ENCODE results near the gene PPP1R37. TPM values are rescaled to one million over a fixed set of nuclear protein-coding genes. Genes with fewer than 3 reads are reported as not detected.

Gene PPP1R37
- total and polyA plus RNA-seq, 2 donors (not counting 1 experiment from before 2014, with no cell fraction given) = 11.3 to 36.0 TPM

- H4K20me1 ChIP-seq (ENCODE audit: control insufficient read depth, extremely low read depth, insufficient read depth, low read length) = no peaks in the 10 kb centered on the region
- H3K79me2 ChIP-seq (ENCODE audit: control insufficient read depth, insufficient read depth, low read length) = no peaks in the 10 kb centered on the region
- DNase-seq (ENCODE audit: low read depth in 2 of 2) = no peak
- no peaks in the 10 kb centered on the region for H3K27me3 ChIP-seq (ENCODE audit: control insufficient read depth, insufficient read depth, low read length)
- TF ChIP-seq, protein P1, sequence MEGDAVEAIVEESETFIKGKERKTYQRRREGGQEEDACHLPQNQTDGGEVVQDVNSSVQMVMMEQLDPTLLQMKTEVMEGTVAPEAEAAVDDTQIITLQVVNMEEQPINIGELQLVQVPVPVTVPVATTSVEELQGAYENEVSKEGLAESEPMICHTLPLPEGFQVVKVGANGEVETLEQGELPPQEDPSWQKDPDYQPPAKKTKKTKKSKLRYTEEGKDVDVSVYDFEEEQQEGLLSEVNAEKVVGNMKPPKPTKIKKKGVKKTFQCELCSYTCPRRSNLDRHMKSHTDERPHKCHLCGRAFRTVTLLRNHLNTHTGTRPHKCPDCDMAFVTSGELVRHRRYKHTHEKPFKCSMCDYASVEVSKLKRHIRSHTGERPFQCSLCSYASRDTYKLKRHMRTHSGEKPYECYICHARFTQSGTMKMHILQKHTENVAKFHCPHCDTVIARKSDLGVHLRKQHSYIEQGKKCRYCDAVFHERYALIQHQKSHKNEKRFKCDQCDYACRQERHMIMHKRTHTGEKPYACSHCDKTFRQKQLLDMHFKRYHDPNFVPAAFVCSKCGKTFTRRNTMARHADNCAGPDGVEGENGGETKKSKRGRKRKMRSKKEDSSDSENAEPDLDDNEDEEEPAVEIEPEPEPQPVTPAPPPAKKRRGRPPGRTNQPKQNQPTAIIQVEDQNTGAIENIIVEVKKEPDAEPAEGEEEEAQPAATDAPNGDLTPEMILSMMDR (conservative IDR thresholded peaks at IDR 0.05 in 1 of 2, IDR thresholded peaks at IDR 0.05 in 1 of 2; ENCODE audit: low read depth in 1 of 2, low read length in 2 of 2) = no peak
- no peak for TF ChIP-seq EZH2 (IDR thresholded peaks at IDR 0.05; ENCODE audit: low read length, missing control alignments)
- H2AFZ ChIP-seq (ENCODE audit: low read length) = no peak overlapping the region
- H3K9me3 ChIP-seq (ENCODE audit: control insufficient read depth, insufficient read depth, low read depth, low read length) = no peaks in the 10 kb centered on the region
- no peak overlapping the region for H3K4me3 ChIP-seq (replicated peaks in 1 of 4; ENCODE audit: control extremely low read depth in 1 of 4, insufficient read depth in 1 of 4, low read depth in 3 of 4, low read length in 4 of 4)
- no peak overlapping the region for H3K27ac ChIP-seq (ENCODE audit: insufficient read depth, low read length)
- no peak overlapping the region for H3K4me2 ChIP-seq (ENCODE audit: extremely low read depth, insufficient read depth, low read length)
- no peaks in the 10 kb centered on the region for H3K4me1 ChIP-seq (ENCODE audit: control insufficient read depth, extremely low read depth, insufficient read depth, low read length)
- H3K36me3 ChIP-seq (ENCODE audit: control insufficient read depth, insufficient read depth, low read length) = peaks cover 49% of the 10 kb centered on the region
- H3K9ac ChIP-seq (ENCODE audit: insufficient read depth, low read length) = no peak overlapping the region
Measured at GRCh38 chr19:45058622-45059159, 34.3 kb upstream of the PPP1R37 start.

DNA sequence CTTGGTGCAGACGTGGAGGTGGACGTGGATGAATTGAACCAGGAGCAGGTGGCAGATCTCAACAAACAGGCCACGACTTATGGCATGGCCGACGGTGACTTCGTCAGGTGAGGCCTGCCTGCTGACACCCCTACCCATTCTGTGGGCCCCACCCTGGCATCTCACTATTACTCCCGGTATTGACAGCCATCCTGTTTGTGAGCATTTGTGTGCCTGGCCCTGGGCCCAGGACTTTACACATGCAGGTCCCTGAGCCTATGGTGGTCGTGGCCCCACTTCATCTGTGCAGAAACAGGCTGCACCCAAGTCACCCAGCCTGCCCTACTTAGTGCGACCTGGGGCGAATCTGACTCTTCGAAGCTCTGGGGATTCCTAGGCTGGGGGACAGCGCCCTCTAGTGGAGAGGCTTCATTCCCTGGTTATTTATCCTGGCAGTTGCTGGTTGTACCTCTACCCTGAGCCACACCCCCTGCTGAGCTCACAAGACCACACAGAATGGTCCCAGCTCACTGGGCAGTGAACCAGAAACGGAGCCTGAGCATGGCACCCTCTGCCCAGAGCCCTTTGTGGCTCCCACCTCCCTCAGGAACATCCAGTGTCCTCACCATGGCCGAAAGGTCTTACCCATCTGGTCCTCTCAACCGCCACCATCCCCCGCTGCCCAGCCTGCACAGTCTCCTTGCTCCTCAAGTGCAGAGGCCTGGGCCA lies 33.6 kb upstream of the PPP1R37 start:
- H3K27ac ChIP-seq (ENCODE audit: insufficient read depth, low read length) = no peak overlapping the region
- no peak overlapping the region for H3K4me2 ChIP-seq (ENCODE audit: extremely low read depth, insufficient read depth, low read length)
- no peak for TF ChIP-seq EZH2 (IDR thresholded peaks at IDR 0.05; ENCODE audit: low read length, missing control alignments)
- TF ChIP-seq, protein P1 (conservative IDR thresholded peaks at IDR 0.05 in 1 of 2, IDR thresholded peaks at IDR 0.05 in 1 of 2; ENCODE audit: low read depth in 1 of 2, low read length in 2 of 2) = peak; percentile 81 to 90
- no peak overlapping the region for H3K9ac ChIP-seq (ENCODE audit: insufficient read depth, low read length)
- H3K27me3 ChIP-seq (ENCODE audit: control insufficient read depth, insufficient read depth, low read length) = no peaks in the 10 kb centered on the region
- H3K4me3 ChIP-seq (replicated peaks in 1 of 4; ENCODE audit: control extremely low read depth in 1 of 4, insufficient read depth in 1 of 4, low read depth in 3 of 4, low read length in 4 of 4) = no peak overlapping the region
- no peaks in the 10 kb centered on the region for H3K79me2 ChIP-seq (ENCODE audit: control insufficient read depth, insufficient read depth, low read length)
- no peaks in the 10 kb centered on the region for H3K9me3 ChIP-seq (ENCODE audit: control insufficient read depth, insufficient read depth, low read depth, low read length)
- peaks cover 51% of the 10 kb centered on the region for H3K36me3 ChIP-seq (ENCODE audit: control insufficient read depth, insufficient read depth, low read length)
- DNase-seq (ENCODE audit: low read depth in 2 of 2) = peak; percentile 62 to 78
- no peaks in the 10 kb centered on the region for H4K20me1 ChIP-seq (ENCODE audit: control insufficient read depth, extremely low read depth, insufficient read depth, low read length)
- H3K4me1 ChIP-seq (ENCODE audit: control insufficient read depth, extremely low read depth, insufficient read depth, low read length) = no peaks in the 10 kb centered on the region
- H2AFZ ChIP-seq (ENCODE audit: low read length) = no peak overlapping the region

DNA sequence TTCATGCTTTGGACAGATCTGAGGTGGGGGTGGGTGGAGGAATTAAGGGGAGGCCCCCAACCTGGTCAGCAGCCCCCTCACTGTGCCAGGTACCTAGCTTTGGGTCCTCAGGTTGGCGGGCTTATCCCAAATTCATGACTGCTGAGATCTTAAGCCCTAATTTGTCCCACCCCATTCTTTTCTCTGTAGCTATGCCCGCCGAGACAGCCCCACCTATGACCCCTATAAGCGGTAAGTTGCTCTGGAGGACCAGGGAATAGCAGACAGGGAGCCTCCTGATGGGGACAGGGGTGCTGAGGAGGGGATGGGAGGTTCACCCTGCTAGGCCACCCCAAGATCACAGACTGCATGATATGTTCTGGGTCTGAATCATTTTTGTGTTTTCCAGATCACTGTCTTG lies 31.0 kb upstream of the PPP1R37 start:
- Histone ChIP-seq H3K4me3 (replicated peaks in 1 of 4; ENCODE audit: control extremely low read depth in 1 of 4, insufficient read depth in 1 of 4, low read depth in 3 of 4, low read length in 4 of 4) (no peak overlapping the region), H3K9me3 (ENCODE audit: control insufficient read depth, insufficient read depth, low read depth, low read length) (no peaks in the 10 kb centered on the region), H3K79me2 (ENCODE audit: control insufficient read depth, insufficient read depth, low read length) (no peaks in the 10 kb centered on the region), H3K27ac (ENCODE audit: insufficient read depth, low read length) (no peak overlapping the region), H3K36me3 (ENCODE audit: control insufficient read depth, insufficient read depth, low read length) (peaks cover 51% of the 10 kb centered on the region), H3K4me1 (ENCODE audit: control insufficient read depth, extremely low read depth, insufficient read depth, low read length) (no peaks in the 10 kb centered on the region), H4K20me1 (ENCODE audit: control insufficient read depth, extremely low read depth, insufficient read depth, low read length) (no peaks in the 10 kb centered on the region), H3K4me2 (ENCODE audit: extremely low read depth, insufficient read depth, low read length) (no peak overlapping the region), H3K27me3 (ENCODE audit: control insufficient read depth, insufficient read depth, low read length) (no peaks in the 10 kb centered on the region), H2AFZ (ENCODE audit: low read length) (no peak overlapping the region), H3K9ac (ENCODE audit: insufficient read depth, low read length) (no peak overlapping the region)
- no peak for TF ChIP-seq EZH2 (IDR thresholded peaks at IDR 0.05; ENCODE audit: low read length, missing control alignments)
- TF ChIP-seq, protein P1 (conservative IDR thresholded peaks at IDR 0.05 in 1 of 2, IDR thresholded peaks at IDR 0.05 in 1 of 2; ENCODE audit: low read depth in 1 of 2, low read length in 2 of 2) = no peak
- DNase-seq (ENCODE audit: low read depth in 2 of 2) = no peak

Measured in fibroblast of lung (primary cell).